ENCODE results near the gene LRRC47. TPM values are rescaled to one million over a fixed set of nuclear protein-coding genes. Genes with fewer than 3 reads are reported as not detected.

Gene LRRC47
- polyA plus RNA-seq, 1 donor from 2014 or later = 59.2 TPM

DNA sequence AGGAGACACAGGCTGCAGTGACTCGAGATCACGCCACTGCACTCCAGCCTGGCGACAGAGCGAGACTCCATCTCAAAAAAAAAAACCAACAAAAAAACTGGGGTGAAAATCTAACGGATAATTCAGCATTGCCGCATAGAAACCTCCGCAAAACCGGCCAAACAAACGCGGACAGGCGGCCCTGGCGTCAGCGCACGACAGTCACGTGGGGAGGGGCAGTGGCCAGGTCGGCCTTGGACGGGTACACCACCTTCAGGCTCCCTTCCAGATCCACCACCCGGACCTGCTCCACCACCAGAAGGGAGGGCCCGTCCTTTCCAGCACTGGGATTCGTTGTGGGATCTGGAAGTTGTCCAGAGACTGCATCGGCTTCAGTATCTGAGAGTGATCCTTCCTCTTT is 15.4 kb downstream of the LRRC47 start:
- Histone ChIP-seq H3F3A (ENCODE audit: insufficient read depth, low read length, poor library complexity, severe bottlenecking) (no peaks in the 10 kb centered on the region), H4K20me1 (ENCODE audit: insufficient read depth) (no peaks in the 10 kb centered on the region), H3K27ac (ENCODE audit: low read length) (no peak overlapping the region), H3K9me3 (ENCODE audit: low read length) (no peaks in the 10 kb centered on the region), H3K27me3 (ENCODE audit: insufficient read depth, low read depth, low read length) (no peaks in the 10 kb centered on the region), H3K4me2 (ENCODE audit: low read length) (no peak overlapping the region), H3K9me2 (ENCODE audit: insufficient read depth, low read length) (no peaks in the 10 kb centered on the region), H3K4me3 (ENCODE audit: low read length) (no peak overlapping the region), H2AFZ (ENCODE audit: low read depth, low read length) (no peak overlapping the region), H3K36me3 (ENCODE audit: insufficient read depth, low read length) (no peaks in the 10 kb centered on the region), H3K9ac (ENCODE audit: low read length) (no peak overlapping the region), H3K79me2 (replicated peaks; ENCODE audit: insufficient read depth, low read length) (no peaks in the 10 kb centered on the region)
- TF ChIP-seq EZH2 (IDR thresholded peaks at IDR 0.05; ENCODE audit: borderline replicate concordance, insufficient read depth, low read length, poor library complexity, severe bottlenecking) = no peak

DNA sequence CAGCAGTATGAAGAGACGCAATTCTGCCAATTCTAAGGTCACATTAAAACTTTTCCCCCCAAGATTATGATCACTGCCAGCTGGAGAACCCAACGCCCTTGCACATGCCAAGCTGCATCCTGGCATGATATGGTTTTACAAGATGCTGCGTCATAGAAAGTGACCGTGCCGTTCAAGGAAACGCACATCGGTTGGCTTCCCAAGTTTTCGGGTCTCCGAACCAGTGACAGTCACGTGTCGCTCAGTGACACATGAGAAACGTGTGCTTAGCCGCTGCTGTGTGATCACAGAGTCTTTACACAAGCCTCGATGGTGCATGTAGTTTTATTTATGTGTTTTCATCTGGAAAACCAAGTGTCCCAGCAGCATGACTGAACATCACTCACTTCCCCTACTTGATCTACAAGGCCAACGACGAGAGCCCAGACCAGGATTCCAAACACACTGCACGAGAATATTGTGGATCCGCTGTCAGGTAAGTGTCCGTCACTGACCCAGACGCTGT is 16.3 kb downstream of the LRRC47 start:
- H2AFZ ChIP-seq (ENCODE audit: low read depth, low read length) = no peak overlapping the region
- H3K79me2 ChIP-seq (replicated peaks; ENCODE audit: insufficient read depth, low read length) = no peaks in the 10 kb centered on the region
- TF ChIP-seq TAF1 (IDR thresholded peaks at IDR 0.05; ENCODE audit: low read depth) (no peak), EZH2 (IDR thresholded peaks at IDR 0.05; ENCODE audit: borderline replicate concordance, insufficient read depth, low read length, poor library complexity, severe bottlenecking) (no peak), SMC3 (conservative IDR thresholded peaks at IDR 0.05; ENCODE audit: poor library complexity) (no peak), POLR2AphosphoS5 (IDR thresholded peaks at IDR 0.05) (no peak), EP300 (conservative IDR thresholded peaks at IDR 0.05; ENCODE audit: poor library complexity, severe bottlenecking) (no peak), RAD21 (conservative IDR thresholded peaks at IDR 0.05) (no peak)
- TF ChIP-seq, protein P1, sequence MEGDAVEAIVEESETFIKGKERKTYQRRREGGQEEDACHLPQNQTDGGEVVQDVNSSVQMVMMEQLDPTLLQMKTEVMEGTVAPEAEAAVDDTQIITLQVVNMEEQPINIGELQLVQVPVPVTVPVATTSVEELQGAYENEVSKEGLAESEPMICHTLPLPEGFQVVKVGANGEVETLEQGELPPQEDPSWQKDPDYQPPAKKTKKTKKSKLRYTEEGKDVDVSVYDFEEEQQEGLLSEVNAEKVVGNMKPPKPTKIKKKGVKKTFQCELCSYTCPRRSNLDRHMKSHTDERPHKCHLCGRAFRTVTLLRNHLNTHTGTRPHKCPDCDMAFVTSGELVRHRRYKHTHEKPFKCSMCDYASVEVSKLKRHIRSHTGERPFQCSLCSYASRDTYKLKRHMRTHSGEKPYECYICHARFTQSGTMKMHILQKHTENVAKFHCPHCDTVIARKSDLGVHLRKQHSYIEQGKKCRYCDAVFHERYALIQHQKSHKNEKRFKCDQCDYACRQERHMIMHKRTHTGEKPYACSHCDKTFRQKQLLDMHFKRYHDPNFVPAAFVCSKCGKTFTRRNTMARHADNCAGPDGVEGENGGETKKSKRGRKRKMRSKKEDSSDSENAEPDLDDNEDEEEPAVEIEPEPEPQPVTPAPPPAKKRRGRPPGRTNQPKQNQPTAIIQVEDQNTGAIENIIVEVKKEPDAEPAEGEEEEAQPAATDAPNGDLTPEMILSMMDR (IDR thresholded peaks at IDR 0.05; ENCODE audit: poor library complexity, severe bottlenecking) = no peak
- TF ChIP-seq, protein P2, sequence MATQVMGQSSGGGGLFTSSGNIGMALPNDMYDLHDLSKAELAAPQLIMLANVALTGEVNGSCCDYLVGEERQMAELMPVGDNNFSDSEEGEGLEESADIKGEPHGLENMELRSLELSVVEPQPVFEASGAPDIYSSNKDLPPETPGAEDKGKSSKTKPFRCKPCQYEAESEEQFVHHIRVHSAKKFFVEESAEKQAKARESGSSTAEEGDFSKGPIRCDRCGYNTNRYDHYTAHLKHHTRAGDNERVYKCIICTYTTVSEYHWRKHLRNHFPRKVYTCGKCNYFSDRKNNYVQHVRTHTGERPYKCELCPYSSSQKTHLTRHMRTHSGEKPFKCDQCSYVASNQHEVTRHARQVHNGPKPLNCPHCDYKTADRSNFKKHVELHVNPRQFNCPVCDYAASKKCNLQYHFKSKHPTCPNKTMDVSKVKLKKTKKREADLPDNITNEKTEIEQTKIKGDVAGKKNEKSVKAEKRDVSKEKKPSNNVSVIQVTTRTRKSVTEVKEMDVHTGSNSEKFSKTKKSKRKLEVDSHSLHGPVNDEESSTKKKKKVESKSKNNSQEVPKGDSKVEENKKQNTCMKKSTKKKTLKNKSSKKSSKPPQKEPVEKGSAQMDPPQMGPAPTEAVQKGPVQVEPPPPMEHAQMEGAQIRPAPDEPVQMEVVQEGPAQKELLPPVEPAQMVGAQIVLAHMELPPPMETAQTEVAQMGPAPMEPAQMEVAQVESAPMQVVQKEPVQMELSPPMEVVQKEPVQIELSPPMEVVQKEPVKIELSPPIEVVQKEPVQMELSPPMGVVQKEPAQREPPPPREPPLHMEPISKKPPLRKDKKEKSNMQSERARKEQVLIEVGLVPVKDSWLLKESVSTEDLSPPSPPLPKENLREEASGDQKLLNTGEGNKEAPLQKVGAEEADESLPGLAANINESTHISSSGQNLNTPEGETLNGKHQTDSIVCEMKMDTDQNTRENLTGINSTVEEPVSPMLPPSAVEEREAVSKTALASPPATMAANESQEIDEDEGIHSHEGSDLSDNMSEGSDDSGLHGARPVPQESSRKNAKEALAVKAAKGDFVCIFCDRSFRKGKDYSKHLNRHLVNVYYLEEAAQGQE (IDR thresholded peaks at IDR 0.05; ENCODE audit: borderline replicate concordance) = no peak
- no peaks in the 10 kb centered on the region for H3K27me3 ChIP-seq (ENCODE audit: insufficient read depth, low read depth, low read length)
- H3K27ac ChIP-seq (ENCODE audit: low read length) = no peak overlapping the region
- no peaks in the 10 kb centered on the region for H3F3A ChIP-seq (ENCODE audit: insufficient read depth, low read length, poor library complexity, severe bottlenecking)
- no peak overlapping the region for H3K4me3 ChIP-seq (ENCODE audit: low read length)
- H3K9ac ChIP-seq (ENCODE audit: low read length) = no peak overlapping the region
- H3K9me2 ChIP-seq (ENCODE audit: insufficient read depth, low read length) = no peaks in the 10 kb centered on the region
- no peaks in the 10 kb centered on the region for H3K36me3 ChIP-seq (ENCODE audit: insufficient read depth, low read length)
- H3K4me2 ChIP-seq (ENCODE audit: low read length) = no peak overlapping the region
- H4K20me1 ChIP-seq (ENCODE audit: insufficient read depth) = no peaks in the 10 kb centered on the region
- no peaks in the 10 kb centered on the region for H3K9me3 ChIP-seq (ENCODE audit: low read length)

All from neural cell (in vitro differentiated cells).